Astrocyte (in vitro differentiated cells and primary cell): ENCODE data around the gene GASK1B. TPM values are rescaled to one million over a fixed set of nuclear protein-coding genes. Genes with fewer than 3 reads are reported as not detected.
A peak's percentile ranks its signal among the peaks of the same experiment; 100 is the strongest.

Experiments
- DNase-seq: peaks from one replicate; pipeline ENCODE4 v3.0.0-alpha.2; 2010; ENCODE audit warnings: low read depth
- FAIRE-seq: peaks from 2 replicates; lab custom pipeline; 2011; peaks lifted over from hg19 to GRCh38; lab: Jason Lieb, UNC
- H2AFZ ChIP-seq: 2 replicates; pipeline ENCODE4 v1.6.0; 2012; ENCODE audit warnings: low read depth, low read length, inconsistent platforms
- H3K27ac ChIP-seq: 2 replicates; pipeline ENCODE4 v1.5.1; 2011; ENCODE audit warnings: low read depth, low read length, inconsistent platforms
- H3K27me3 ChIP-seq: 2 replicates; pipeline ENCODE4 v1.6.0; 2011; ENCODE audit warnings: low read length, inconsistent platforms; ENCODE audit not compliant: insufficient read depth
- H3K36me3 ChIP-seq: 2 replicates; pipeline ENCODE4 v1.5.1; 2011; ENCODE audit warnings: low read length, inconsistent platforms; ENCODE audit not compliant: insufficient read depth
- H3K4me1 ChIP-seq: 2 replicates; pipeline ENCODE4 v1.5.1; 2011; ENCODE audit warnings: low read length, inconsistent platforms; ENCODE audit not compliant: insufficient read depth
- H3K4me2 ChIP-seq: 2 replicates; pipeline ENCODE4 v1.6.0; 2012; ENCODE audit warnings: low read length, inconsistent platforms
- H3K4me3 ChIP-seq: 2 replicates; pipeline ENCODE4 v1.5.1; 2011; ENCODE audit warnings: low read depth, mild to moderate bottlenecking, low read length, inconsistent platforms; ENCODE audit not compliant: insufficient read depth
- H3K79me2 ChIP-seq: 2 replicates; pipeline ENCODE4 v1.6.0; 2012; ENCODE audit warnings: mild to moderate bottlenecking, low read length, inconsistent platforms; ENCODE audit not compliant: insufficient read depth
- H3K9ac ChIP-seq: 2 replicates; pipeline ENCODE4 v1.6.0; 2012; ENCODE audit warnings: mild to moderate bottlenecking, low read length, inconsistent platforms
- H3K9me3 ChIP-seq: 2 replicates; pipeline ENCODE4 v1.5.1; 2012; ENCODE audit warnings: low read depth, mild to moderate bottlenecking, low read length, inconsistent platforms; ENCODE audit not compliant: insufficient read depth
- H4K20me1 ChIP-seq: 2 replicates; pipeline ENCODE4 v1.6.0; 2012; ENCODE audit warnings: low read length, inconsistent platforms; ENCODE audit not compliant: insufficient read depth
- H3K27ac Mint-ChIP-seq: one replicate; pipeline ENCODE4 v1.8.0; 2021; ENCODE audit warnings: mild to moderate bottlenecking, mixed read lengths; ENCODE audit not compliant: unreplicated experiment
- H3K27me3 Mint-ChIP-seq: one replicate; pipeline ENCODE4 v1.8.0; 2021; ENCODE audit warnings: low read depth, mixed read lengths; ENCODE audit not compliant: unreplicated experiment
- H3K36me3 Mint-ChIP-seq: one replicate; pipeline ENCODE4 v1.8.0; 2021; ENCODE audit warnings: low read depth, mixed read lengths; ENCODE audit not compliant: unreplicated experiment
- H3K4me1 Mint-ChIP-seq: one replicate; pipeline ENCODE4 v1.8.0; 2021; ENCODE audit warnings: low read depth, mixed read lengths; ENCODE audit not compliant: unreplicated experiment
- H3K4me3 Mint-ChIP-seq: one replicate; pipeline ENCODE4 v1.8.0; 2021; ENCODE audit warnings: mild to moderate bottlenecking, moderate library complexity, mixed read lengths; ENCODE audit not compliant: unreplicated experiment
- H3K9me3 Mint-ChIP-seq: one replicate; pipeline ENCODE4 v1.8.0; 2021; ENCODE audit warnings: mild to moderate bottlenecking, mixed read lengths; ENCODE audit not compliant: unreplicated experiment
- CTCF ChIP-seq: IDR thresholded peaks from 2 replicates; pipeline ENCODE4 v1.5.1; 2011; ENCODE audit warnings: low read depth, mild to moderate bottlenecking, inconsistent platforms, low read length, moderate library complexity; ENCODE audit not compliant: insufficient read depth
- EZH2 ChIP-seq: IDR thresholded peaks from 2 replicates; pipeline ENCODE4 v1.6.1; 2012; ENCODE audit warnings: mild to moderate bottlenecking, low read length, inconsistent platforms; ENCODE audit not compliant: insufficient read depth
- total RNA-seq: library from RNA; stranded (reverse); gene quantifications from 2 replicates; pipeline ENCODE4 v1.2.1, GENCODE V29; 2021

GASK1B gene
- total RNA-seq, 1 donor from 2014 or later = 34.2 TPM

- Histone ChIP-seq H3K27ac (no peak overlapping the region), H4K20me1 (no peaks in the 10 kb centered on the region), H3K9me3 (no peaks in the 10 kb centered on the region), H3K27me3 (no peaks in the 10 kb centered on the region), H3K4me2 (peak overlapping the region; percentile 6), H3K9ac (no peak overlapping the region), H3K4me1 (peaks cover 9% of the 10 kb centered on the region), H3K4me3 (no peak overlapping the region), H3K79me2 (peaks cover under 1% of the 10 kb centered on the region), H2AFZ (no peak overlapping the region), H3K36me3 (no peaks in the 10 kb centered on the region)
- no peak for TF ChIP-seq EZH2
- TF ChIP-seq CTCF = no peak
- FAIRE-seq = no peak
- DNase-seq = peak; percentile 60
- Mint-ChIP-seq H3K27me3 (no peaks in the 10 kb centered on the region), H3K4me1 (peaks cover 15% of the 10 kb centered on the region), H3K4me3 (no peak overlapping the region), H3K36me3 (peaks cover 2% of the 10 kb centered on the region), H3K9me3 (no peaks in the 10 kb centered on the region), H3K27ac (peak overlapping the region; percentile 20)
Measured at GRCh38 chr4:158176108-158176507, 3.3 kb upstream of the GASK1B start.

DNA sequence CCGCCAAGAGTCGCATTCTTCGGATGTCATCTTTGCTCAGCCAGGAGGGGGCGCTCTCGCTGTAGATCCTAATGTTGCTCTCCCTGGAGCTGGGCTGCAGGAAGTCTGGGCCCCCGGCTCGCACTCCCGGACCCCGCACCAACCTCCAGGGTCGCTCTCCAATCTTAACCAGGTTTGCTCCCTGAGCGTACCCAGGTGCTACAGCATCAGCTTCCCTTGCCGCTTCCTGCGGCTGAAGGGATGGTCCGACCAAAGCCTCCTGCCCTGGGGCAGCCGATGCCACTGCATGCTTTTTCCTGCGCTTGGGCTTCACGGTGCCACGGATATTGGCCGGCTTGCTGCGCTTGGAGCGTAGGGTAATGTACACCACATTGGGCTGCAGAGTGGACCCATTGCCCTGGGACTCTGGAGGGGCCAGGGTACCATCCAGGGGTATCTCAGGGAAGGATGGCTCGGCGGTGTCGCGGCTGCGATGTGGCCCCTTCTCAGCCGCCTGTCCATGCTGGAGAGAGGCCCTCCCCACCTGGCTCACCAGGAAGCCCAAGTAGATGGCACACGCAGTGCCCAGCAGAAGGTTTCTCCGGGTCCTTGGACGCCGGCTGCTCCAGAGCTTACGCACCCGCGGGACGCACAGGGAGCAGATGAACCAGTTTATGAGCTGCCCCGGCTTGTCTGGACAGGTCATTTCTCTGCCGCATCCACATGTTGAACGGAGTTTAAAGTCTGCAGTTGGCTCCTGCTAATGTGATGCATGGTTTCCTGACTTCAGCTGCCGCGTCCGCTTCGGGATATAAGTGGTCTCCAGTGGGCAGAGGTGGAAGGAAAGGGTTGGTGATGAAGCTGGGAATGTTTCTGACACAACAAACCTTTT, 1.9 kb downstream of the GASK1B start:
- Mint-ChIP-seq H3K4me3 (peak overlapping the region; percentile 85), H3K27me3 (no peaks in the 10 kb centered on the region), H3K4me1 (peaks cover 18% of the 10 kb centered on the region), H3K9me3 (no peaks in the 10 kb centered on the region), H3K36me3 (peaks cover 2% of the 10 kb centered on the region), H3K27ac (no peak overlapping the region)
- Histone ChIP-seq H3K4me1 (peaks cover 12% of the 10 kb centered on the region), H2AFZ (no peak overlapping the region), H3K4me2 (peak overlapping the region; percentile 80), H4K20me1 (no peaks in the 10 kb centered on the region), H3K9ac (peak overlapping the region; percentile 24), H3K27me3 (no peaks in the 10 kb centered on the region), H3K79me2 (peaks cover 7% of the 10 kb centered on the region), H3K4me3 (no peak overlapping the region), H3K36me3 (no peaks in the 10 kb centered on the region), H3K27ac (no peak overlapping the region), H3K9me3 (no peaks in the 10 kb centered on the region)
- FAIRE-seq = no peak
- TF ChIP-seq CTCF = no peak
- TF ChIP-seq EZH2 = no peak
- DNase-seq = no peak
